Left ventricle myocardium inferior (tissue), 1 donor: ENCODE data around the gene TUBGCP6. TPM values are rescaled to one million over a fixed set of nuclear protein-coding genes. Genes with fewer than 3 reads are reported as not detected.

Experiments used
- DNase-seq: peaks from one replicate; pipeline ENCODE4 v3.0.0-alpha.2; 2020
- H3K27ac ChIP-seq: fragments of 200-600 bp; replicated peaks from 2 replicates; pipeline ENCODE4 v1.8.0; 2021
- H3K27me3 ChIP-seq: fragments of 200-600 bp; 2 replicates; pipeline ENCODE4 v1.8.0; 2021; ENCODE audit warnings: low read depth
- H3K36me3 ChIP-seq: fragments of 200-600 bp; 2 replicates; pipeline ENCODE4 v1.8.0; 2021
- H3K4me1 ChIP-seq: fragments of 200-600 bp; 2 replicates; pipeline ENCODE4 v1.8.0; 2021
- H3K4me3 ChIP-seq: fragments of 200-600 bp; 2 replicates; pipeline ENCODE4 v1.8.0; 2021; ENCODE audit warnings: mild to moderate bottlenecking, moderate library complexity
- H3K9me3 ChIP-seq: fragments of 200-600 bp; replicated peaks from 2 replicates; pipeline ENCODE4 v1.8.0; 2021
- CTCF ChIP-seq: fragments of 200-600 bp; IDR thresholded peaks from 2 replicates; pipeline ENCODE4 v1.8.0; 2021; ENCODE audit warnings: antibody characterized with exemption, mild to moderate bottlenecking, borderline replicate concordance
- intact Hi-C: fragments of 100-400 bp; cut with micrococcal nuclease; formaldehyde crosslinking; loops from one replicate; pipeline ENCODE4 v1.11.0; 2022
- total RNA-seq: library from RNA; stranded (reverse); fragmentation: NEBNext Ultra II Directional; extraction: Animal tissue kit (Norgen Biotek cat#: 25700); gene quantifications from one replicate; pipeline ENCODE4 v1.2.1, GENCODE V29; 2021
- donor health status: DM: no; HTN: yes; CAD: no; lungs with severe emphysema.

Gene TUBGCP6
- total RNA-seq, 1 donor from 2014 or later = 18.3 TPM

- DNase-seq = no peak
- Histone ChIP-seq H3K36me3 (peaks cover 61% of the 10 kb centered on the region), H3K27me3 (no peaks in the 10 kb centered on the region), H3K27ac (no peak overlapping the region), H3K4me1 (peaks cover 30% of the 10 kb centered on the region), H3K4me3 (no peak overlapping the region), H3K9me3 (no peaks in the 10 kb centered on the region)
- intact Hi-C loops = no loop called here
- TF ChIP-seq CTCF = no peak
Measured at GRCh38 chr22:50289151-50289941, 44.5 kb upstream of the TUBGCP6 start.

GRCh38 chr22:50287731-50288130, 42.9 kb upstream of the TUBGCP6 start:
- H3K4me1 ChIP-seq = peaks cover 17% of the 10 kb centered on the region
- no peaks in the 10 kb centered on the region for H3K9me3 ChIP-seq
- H3K27me3 ChIP-seq = no peaks in the 10 kb centered on the region
- peaks cover 76% of the 10 kb centered on the region for H3K36me3 ChIP-seq
- DNase-seq = no peak
- H3K27ac ChIP-seq = no peak overlapping the region
- intact Hi-C loops = no loop called here
- TF ChIP-seq CTCF = no peak
- H3K4me3 ChIP-seq = no peak overlapping the region

GRCh38 chr22:50286701-50287318, 42.0 kb upstream of the TUBGCP6 start:
- Histone ChIP-seq H3K36me3 (peaks cover 85% of the 10 kb centered on the region), H3K27ac (no peak overlapping the region), H3K27me3 (no peaks in the 10 kb centered on the region), H3K4me1 (peaks cover 17% of the 10 kb centered on the region), H3K4me3 (no peak overlapping the region), H3K9me3 (no peaks in the 10 kb centered on the region)
- intact Hi-C loops = no loop called here
- no peak for TF ChIP-seq CTCF
- DNase-seq = no peak

- intact Hi-C loops = no loop called here
- Histone ChIP-seq H3K9me3 (no peaks in the 10 kb centered on the region), H3K4me3 (no peak overlapping the region), H3K4me1 (peaks cover 20% of the 10 kb centered on the region), H3K27ac (no peak overlapping the region), H3K36me3 (peaks cover 85% of the 10 kb centered on the region), H3K27me3 (no peaks in the 10 kb centered on the region)
- TF ChIP-seq CTCF = no peak
- no peak for DNase-seq
Measured at GRCh38 chr22:50286275-50286674, 41.5 kb upstream of the TUBGCP6 start.

- no peak for TF ChIP-seq CTCF
- H3K36me3 ChIP-seq = peaks cover 88% of the 10 kb centered on the region
Measured at GRCh38 chr22:50285568-50286229, 40.9 kb upstream of the TUBGCP6 start.

More at GRCh38 chr22:50285568-50286229, 40.9 kb upstream of the TUBGCP6 start:
- no peak for DNase-seq
- H3K4me1 ChIP-seq = peaks cover 20% of the 10 kb centered on the region
- no peaks in the 10 kb centered on the region for H3K27me3 ChIP-seq
- no peak overlapping the region for H3K27ac ChIP-seq
- no peaks in the 10 kb centered on the region for H3K9me3 ChIP-seq
- no peak overlapping the region for H3K4me3 ChIP-seq
- intact Hi-C loops = no loop called here
